NCI-H748 (cell line): Measurements from ENCODE around the gene NDUFS8.

Experiments
- DNase-seq: peaks from one replicate; lab custom pipeline; 2025; ENCODE audit not compliant: unreplicated experiment; lab: John Stamatoyannopoulos, UW

Gene NDUFS8

GRCh38 chr11:68002938-68003845 is 27.3 kb upstream of the NDUFS8 start:
- DNase-seq: peak; percentile 57

GRCh38 chr11:68003846-68004550 is 26.5 kb upstream of the NDUFS8 start, which contains the start of gene UNC93B1:
Gene UNC93B1 (minus strand): TSS chr11:68004097. CDS start chr11:68004043, 54 bp downstream.
- peak; percentile 84 for DNase-seq

- no peak for DNase-seq
Measured at GRCh38 chr11:68004551-68005335, 25.7 kb upstream of the NDUFS8 start.

GRCh38 chr11:68006606-68007166 is 23.8 kb upstream of the NDUFS8 start:
- DNase-seq: no peak

GRCh38 chr11:68007498-68008380 is 22.7 kb upstream of the NDUFS8 start:
- DNase-seq: no peak

GRCh38 chr11:68008381-68009337 is 21.8 kb upstream of the NDUFS8 start:
- DNase-seq: no peak

GRCh38 chr11:68009391-68010089 is 20.9 kb upstream of the NDUFS8 start:
- DNase-seq: no peak

GRCh38 chr11:68010090-68011041 is 20.1 kb upstream of the NDUFS8 start, which contains the start of gene ALDH3B1:
Gene ALDH3B1 (plus strand): TSS chr11:68010327. CDS start chr11:68015298, 4,971 bp downstream.
- no peak for DNase-seq

- DNase-seq: no peak
Measured at GRCh38 chr11:68011051-68011943, 19.2 kb upstream of the NDUFS8 start.

- no peak for DNase-seq
Measured at GRCh38 chr11:68012044-68012842, 18.2 kb upstream of the NDUFS8 start.

- DNase-seq: no peak
Measured at GRCh38 chr11:68012843-68013610, 17.5 kb upstream of the NDUFS8 start.

GRCh38 chr11:68013611-68014156 is 16.8 kb upstream of the NDUFS8 start:
- no peak for DNase-seq

- DNase-seq: no peak
Measured at GRCh38 chr11:68014157-68014946, 16.1 kb upstream of the NDUFS8 start.
